ENCODE measurements around the gene UPF3A.
"Not testable (repeated sequence)": the region's sequence is repeated elsewhere in the genome, so short reads cannot be mapped to it uniquely, and the experiment has no call there.

Gene UPF3A

DNA sequence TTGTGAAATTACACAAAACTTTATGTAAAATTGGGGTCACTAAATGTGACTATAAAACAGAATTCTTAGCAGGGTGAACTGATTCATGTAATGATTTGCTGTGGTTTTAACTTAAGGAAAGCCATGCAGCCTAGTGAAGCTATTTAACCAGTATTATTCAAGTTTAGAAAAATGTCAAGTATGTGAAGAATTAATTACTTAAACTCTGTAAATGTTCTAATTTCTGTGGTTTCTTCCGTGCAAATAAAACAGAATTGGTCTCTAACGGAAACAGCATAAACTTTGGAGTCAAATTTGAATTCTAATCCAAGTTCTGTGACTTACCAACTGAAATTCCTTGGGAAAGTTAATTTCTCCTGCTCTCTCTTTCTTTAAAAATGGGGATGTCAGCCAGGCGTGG lies 33.4 kb upstream of the UPF3A start:
- ATAC-seq: no peak
- TF ChIP-seq ESRRG (CRISPR knock-in tag; IDR thresholded peaks at IDR 0.05): no peak
- TF ChIP-seq GLIS3 (CRISPR knock-in tag; IDR thresholded peaks at IDR 0.05): no peak
- TF ChIP-seq, protein P1, sequence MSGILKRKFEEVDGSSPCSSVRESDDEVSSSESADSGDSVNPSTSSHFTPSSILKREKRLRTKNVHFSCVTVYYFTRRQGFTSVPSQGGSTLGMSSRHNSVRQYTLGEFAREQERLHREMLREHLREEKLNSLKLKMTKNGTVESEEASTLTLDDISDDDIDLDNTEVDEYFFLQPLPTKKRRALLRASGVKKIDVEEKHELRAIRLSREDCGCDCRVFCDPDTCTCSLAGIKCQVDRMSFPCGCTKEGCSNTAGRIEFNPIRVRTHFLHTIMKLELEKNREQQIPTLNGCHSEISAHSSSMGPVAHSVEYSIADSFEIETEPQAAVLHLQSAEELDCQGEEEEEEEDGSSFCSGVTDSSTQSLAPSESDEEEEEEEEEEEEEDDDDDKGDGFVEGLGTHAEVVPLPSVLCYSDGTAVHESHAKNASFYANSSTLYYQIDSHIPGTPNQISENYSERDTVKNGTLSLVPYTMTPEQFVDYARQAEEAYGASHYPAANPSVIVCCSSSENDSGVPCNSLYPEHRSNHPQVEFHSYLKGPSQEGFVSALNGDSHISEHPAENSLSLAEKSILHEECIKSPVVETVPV (CRISPR knock-in tag; IDR thresholded peaks at IDR 0.05): no peak
- no peak for TF ChIP-seq PPARA (CRISPR knock-in tag; IDR thresholded peaks at IDR 0.05; ENCODE audit: borderline replicate concordance)
- TF ChIP-seq RARB (CRISPR knock-in tag; IDR thresholded peaks at IDR 0.05): no peak
- TF ChIP-seq ZNF565 (CRISPR knock-in tag; conservative IDR thresholded peaks at IDR 0.05; ENCODE audit: low read depth): no peak
- no peak for TF ChIP-seq ZNF8 (CRISPR knock-in tag; IDR thresholded peaks at IDR 0.05)
- no peak for TF ChIP-seq OSR1 (CRISPR knock-in tag; IDR thresholded peaks at IDR 0.05)
- no peak for TF ChIP-seq ZNF70 (CRISPR knock-in tag; IDR thresholded peaks at IDR 0.05)
- TF ChIP-seq ISL1 (CRISPR knock-in tag; IDR thresholded peaks at IDR 0.05): no peak
- no peak for TF ChIP-seq BACH2 (CRISPR knock-in tag; IDR thresholded peaks at IDR 0.05; ENCODE audit: borderline replicate concordance)
- TF ChIP-seq TCF4 (CRISPR knock-in tag; IDR thresholded peaks at IDR 0.05; ENCODE audit: borderline replicate concordance): no peak
- TF ChIP-seq, protein P2, sequence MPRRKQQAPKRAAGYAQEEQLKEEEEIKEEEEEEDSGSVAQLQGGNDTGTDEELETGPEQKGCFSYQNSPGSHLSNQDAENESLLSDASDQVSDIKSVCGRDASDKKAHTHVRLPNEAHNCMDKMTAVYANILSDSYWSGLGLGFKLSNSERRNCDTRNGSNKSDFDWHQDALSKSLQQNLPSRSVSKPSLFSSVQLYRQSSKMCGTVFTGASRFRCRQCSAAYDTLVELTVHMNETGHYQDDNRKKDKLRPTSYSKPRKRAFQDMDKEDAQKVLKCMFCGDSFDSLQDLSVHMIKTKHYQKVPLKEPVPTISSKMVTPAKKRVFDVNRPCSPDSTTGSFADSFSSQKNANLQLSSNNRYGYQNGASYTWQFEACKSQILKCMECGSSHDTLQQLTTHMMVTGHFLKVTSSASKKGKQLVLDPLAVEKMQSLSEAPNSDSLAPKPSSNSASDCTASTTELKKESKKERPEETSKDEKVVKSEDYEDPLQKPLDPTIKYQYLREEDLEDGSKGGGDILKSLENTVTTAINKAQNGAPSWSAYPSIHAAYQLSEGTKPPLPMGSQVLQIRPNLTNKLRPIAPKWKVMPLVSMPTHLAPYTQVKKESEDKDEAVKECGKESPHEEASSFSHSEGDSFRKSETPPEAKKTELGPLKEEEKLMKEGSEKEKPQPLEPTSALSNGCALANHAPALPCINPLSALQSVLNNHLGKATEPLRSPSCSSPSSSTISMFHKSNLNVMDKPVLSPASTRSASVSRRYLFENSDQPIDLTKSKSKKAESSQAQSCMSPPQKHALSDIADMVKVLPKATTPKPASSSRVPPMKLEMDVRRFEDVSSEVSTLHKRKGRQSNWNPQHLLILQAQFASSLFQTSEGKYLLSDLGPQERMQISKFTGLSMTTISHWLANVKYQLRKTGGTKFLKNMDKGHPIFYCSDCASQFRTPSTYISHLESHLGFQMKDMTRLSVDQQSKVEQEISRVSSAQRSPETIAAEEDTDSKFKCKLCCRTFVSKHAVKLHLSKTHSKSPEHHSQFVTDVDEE (CRISPR knock-in tag; IDR thresholded peaks at IDR 0.05): no peak
- no peak for TF ChIP-seq SNAI2 (CRISPR knock-in tag; IDR thresholded peaks at IDR 0.05)
- TF ChIP-seq TOX (CRISPR knock-in tag; IDR thresholded peaks at IDR 0.05; ENCODE audit: borderline replicate concordance): no peak
- TF ChIP-seq, protein P3, sequence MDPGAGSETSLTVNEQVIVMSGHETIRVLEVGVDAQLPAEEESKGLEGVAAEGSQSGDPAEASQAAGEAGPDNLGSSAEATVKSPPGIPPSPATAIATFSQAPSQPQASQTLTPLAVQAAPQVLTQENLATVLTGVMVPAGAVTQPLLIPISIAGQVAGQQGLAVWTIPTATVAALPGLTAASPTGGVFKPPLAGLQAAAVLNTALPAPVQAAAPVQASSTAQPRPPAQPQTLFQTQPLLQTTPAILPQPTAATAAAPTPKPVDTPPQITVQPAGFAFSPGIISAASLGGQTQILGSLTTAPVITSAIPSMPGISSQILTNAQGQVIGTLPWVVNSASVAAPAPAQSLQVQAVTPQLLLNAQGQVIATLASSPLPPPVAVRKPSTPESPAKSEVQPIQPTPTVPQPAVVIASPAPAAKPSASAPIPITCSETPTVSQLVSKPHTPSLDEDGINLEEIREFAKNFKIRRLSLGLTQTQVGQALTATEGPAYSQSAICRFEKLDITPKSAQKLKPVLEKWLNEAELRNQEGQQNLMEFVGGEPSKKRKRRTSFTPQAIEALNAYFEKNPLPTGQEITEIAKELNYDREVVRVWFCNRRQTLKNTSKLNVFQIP (CRISPR knock-in tag; IDR thresholded peaks at IDR 0.05; ENCODE audit: borderline replicate concordance, low read depth): no peak
- TF ChIP-seq, protein P4, sequence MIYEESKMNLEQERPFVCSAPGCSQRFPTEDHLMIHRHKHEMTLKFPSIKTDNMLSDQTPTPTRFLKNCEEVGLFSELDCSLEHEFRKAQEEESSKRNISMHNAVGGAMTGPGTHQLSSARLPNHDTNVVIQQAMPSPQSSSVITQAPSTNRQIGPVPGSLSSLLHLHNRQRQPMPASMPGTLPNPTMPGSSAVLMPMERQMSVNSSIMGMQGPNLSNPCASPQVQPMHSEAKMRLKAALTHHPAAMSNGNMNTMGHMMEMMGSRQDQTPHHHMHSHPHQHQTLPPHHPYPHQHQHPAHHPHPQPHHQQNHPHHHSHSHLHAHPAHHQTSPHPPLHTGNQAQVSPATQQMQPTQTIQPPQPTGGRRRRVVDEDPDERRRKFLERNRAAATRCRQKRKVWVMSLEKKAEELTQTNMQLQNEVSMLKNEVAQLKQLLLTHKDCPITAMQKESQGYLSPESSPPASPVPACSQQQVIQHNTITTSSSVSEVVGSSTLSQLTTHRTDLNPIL (CRISPR knock-in tag; IDR thresholded peaks at IDR 0.05; ENCODE audit: low read depth): no peak
- TF ChIP-seq ZFP3 (CRISPR knock-in tag; IDR thresholded peaks at IDR 0.05): no peak
- no peak for TF ChIP-seq ZC3H10 (CRISPR knock-in tag; IDR thresholded peaks at IDR 0.05)
- TF ChIP-seq ARNTL (CRISPR knock-in tag; IDR thresholded peaks at IDR 0.05; ENCODE audit: borderline replicate concordance, low read depth): no peak

DNA sequence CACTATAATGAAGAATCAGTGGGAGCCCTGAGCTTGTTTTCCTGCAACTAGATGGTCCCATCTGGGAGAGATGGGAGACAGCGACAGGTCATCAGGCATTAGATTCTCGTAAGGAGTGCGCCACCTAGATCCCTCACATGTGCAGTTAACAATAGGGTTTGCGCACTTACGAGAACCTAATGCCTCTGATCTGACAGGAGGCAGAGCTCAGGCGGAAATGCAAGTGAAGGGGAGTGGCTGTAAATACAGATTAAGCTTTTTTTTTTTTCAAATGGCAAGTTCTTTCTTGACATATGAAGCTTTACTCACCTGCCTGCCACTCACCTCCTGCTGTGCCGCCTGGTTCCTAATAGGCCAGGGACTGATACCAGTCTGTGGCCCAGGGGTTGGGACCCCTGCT lies 32.3 kb upstream of the UPF3A start:
- TF ChIP-seq ZNF565 (CRISPR knock-in tag; conservative IDR thresholded peaks at IDR 0.05; ENCODE audit: low read depth): no peak
- TF ChIP-seq ZNF70 (CRISPR knock-in tag; IDR thresholded peaks at IDR 0.05): no peak
- TF ChIP-seq, protein P3 (CRISPR knock-in tag; IDR thresholded peaks at IDR 0.05; ENCODE audit: borderline replicate concordance, low read depth): no peak
- no peak for TF ChIP-seq PPARA (CRISPR knock-in tag; IDR thresholded peaks at IDR 0.05; ENCODE audit: borderline replicate concordance)
- no peak for TF ChIP-seq ZC3H10 (CRISPR knock-in tag; IDR thresholded peaks at IDR 0.05)
- no peak for TF ChIP-seq ARNTL (CRISPR knock-in tag; IDR thresholded peaks at IDR 0.05; ENCODE audit: borderline replicate concordance, low read depth)
- TF ChIP-seq ISL1 (CRISPR knock-in tag; IDR thresholded peaks at IDR 0.05): no peak
- TF ChIP-seq, protein P4 (CRISPR knock-in tag; IDR thresholded peaks at IDR 0.05; ENCODE audit: low read depth): no peak
- TF ChIP-seq ZFP30 (CRISPR knock-in tag; IDR thresholded peaks at IDR 0.05): no peak
- no peak for TF ChIP-seq SNAI2 (CRISPR knock-in tag; IDR thresholded peaks at IDR 0.05)
- TF ChIP-seq ZNF8 (CRISPR knock-in tag; IDR thresholded peaks at IDR 0.05): no peak
- TF ChIP-seq, protein P1 (CRISPR knock-in tag; IDR thresholded peaks at IDR 0.05): no peak
- no peak for TF ChIP-seq ZFP3 (CRISPR knock-in tag; IDR thresholded peaks at IDR 0.05)
- no peak for TF ChIP-seq BACH2 (CRISPR knock-in tag; IDR thresholded peaks at IDR 0.05; ENCODE audit: borderline replicate concordance)
- TF ChIP-seq, protein P5, sequence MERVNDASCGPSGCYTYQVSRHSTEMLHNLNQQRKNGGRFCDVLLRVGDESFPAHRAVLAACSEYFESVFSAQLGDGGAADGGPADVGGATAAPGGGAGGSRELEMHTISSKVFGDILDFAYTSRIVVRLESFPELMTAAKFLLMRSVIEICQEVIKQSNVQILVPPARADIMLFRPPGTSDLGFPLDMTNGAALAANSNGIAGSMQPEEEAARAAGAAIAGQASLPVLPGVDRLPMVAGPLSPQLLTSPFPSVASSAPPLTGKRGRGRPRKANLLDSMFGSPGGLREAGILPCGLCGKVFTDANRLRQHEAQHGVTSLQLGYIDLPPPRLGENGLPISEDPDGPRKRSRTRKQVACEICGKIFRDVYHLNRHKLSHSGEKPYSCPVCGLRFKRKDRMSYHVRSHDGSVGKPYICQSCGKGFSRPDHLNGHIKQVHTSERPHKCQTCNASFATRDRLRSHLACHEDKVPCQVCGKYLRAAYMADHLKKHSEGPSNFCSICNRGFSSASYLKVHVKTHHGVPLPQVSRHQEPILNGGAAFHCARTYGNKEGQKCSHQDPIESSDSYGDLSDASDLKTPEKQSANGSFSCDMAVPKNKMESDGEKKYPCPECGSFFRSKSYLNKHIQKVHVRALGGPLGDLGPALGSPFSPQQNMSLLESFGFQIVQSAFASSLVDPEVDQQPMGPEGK (CRISPR knock-in tag; IDR thresholded peaks at IDR 0.05; ENCODE audit: borderline replicate concordance): no peak
- no peak for ATAC-seq

DNA sequence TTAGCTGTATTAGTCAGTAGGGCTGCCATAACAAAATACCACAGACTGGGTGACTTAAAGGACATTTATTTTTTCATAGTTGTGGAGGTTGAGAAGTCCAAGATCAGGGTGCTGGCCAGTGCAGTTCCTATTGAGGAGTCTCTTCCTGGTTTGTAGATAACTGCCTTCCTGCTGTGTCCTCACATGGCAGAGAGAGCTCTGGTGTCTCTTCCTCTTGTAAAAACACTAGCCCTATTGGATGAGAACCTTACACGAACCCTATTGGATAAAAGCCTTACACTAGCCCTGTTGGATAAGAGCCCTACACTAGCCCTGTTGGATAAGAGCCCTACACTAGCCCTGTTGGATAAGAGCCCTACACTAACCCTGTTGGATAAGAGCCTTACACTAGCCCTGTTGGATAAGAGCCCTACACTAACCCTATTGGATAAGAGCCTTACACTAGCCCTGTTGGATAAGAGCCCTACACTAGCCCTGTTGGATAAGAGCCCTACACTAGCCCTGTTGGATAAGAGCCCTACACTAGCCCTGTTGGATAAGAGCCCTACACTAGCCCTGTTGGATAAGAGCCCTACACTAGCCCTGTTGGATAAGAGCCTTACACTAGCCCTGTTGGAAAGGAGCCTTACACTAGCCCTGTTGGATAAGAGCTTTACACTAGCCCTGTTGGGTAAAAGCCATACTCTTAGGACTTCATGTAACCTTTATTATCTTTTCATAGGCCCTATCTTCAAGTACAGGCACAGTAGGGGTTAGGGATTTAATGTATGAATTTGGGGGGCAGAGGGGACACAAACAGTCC lies 29.6 kb upstream of the UPF3A start:
- not testable (repeated sequence) for ATAC-seq

Data from SK-N-SH treated with all-trans-retinoic acid at 6 μM for 48 hours (cell line).